Activated T-cell treated with anti-CD3 and anti-CD28 coated beads, Interleukin-2, amount 50 U/mL, for 4 hours (primary cell): Measurements from ENCODE around the gene CKAP5. TPM values are rescaled to one million over a fixed set of nuclear protein-coding genes. Genes with fewer than 3 reads are reported as not detected.

ENCODE experiments used
- ATAC-seq, 2 donors: fragments of 200-7000 bp; cut with Tn5 transposase; one replicate each; pipeline ENCODE4 v1.10.0; 2021
- DNase-seq: peaks from one replicate; pipeline ENCODE4 v3.0.0-alpha.2; 2020
- H3K27me3 Mint-ChIP-seq: one replicate; pipeline ENCODE4 v1.8.0; 2021; ENCODE audit warnings: low read depth, mixed read lengths
- H3K36me3 Mint-ChIP-seq: one replicate; pipeline ENCODE4 v1.8.0; 2022; ENCODE audit warnings: mixed read lengths; ENCODE audit not compliant: insufficient read depth
- H3K4me1 Mint-ChIP-seq: one replicate; pipeline ENCODE4 v1.8.0; 2021; ENCODE audit warnings: low read depth, mixed read lengths
- H3K4me3 Mint-ChIP-seq: one replicate; pipeline ENCODE4 v1.8.0; 2021; ENCODE audit warnings: mild to moderate bottlenecking, moderate library complexity, mixed read lengths
- H3K9me3 Mint-ChIP-seq: one replicate; pipeline ENCODE4 v1.8.0; 2021; ENCODE audit warnings: mixed read lengths
- total RNA-seq, 3 donors: library from RNA; stranded (reverse); gene quantifications; one replicate each; pipeline ENCODE4 v1.2.1, GENCODE V29; 2021

Gene CKAP5
- total RNA-seq, 3 donors from 2014 or later, result 62.9 to 71.8 (median 65.5) TPM

GRCh38 chr11:46868912-46869311 lies 22.8 kb upstream of the CKAP5 start:
- H3K4me1 Mint-ChIP-seq, result no peaks in the 10 kb centered on the region
- no peak overlapping the region for H3K4me3 Mint-ChIP-seq
- no peaks in the 10 kb centered on the region for H3K36me3 Mint-ChIP-seq
- H3K9me3 Mint-ChIP-seq, result no peaks in the 10 kb centered on the region
- ATAC-seq, result no peak
- peaks cover 6% of the 10 kb centered on the region for H3K27me3 Mint-ChIP-seq
- no peak for DNase-seq

DNA sequence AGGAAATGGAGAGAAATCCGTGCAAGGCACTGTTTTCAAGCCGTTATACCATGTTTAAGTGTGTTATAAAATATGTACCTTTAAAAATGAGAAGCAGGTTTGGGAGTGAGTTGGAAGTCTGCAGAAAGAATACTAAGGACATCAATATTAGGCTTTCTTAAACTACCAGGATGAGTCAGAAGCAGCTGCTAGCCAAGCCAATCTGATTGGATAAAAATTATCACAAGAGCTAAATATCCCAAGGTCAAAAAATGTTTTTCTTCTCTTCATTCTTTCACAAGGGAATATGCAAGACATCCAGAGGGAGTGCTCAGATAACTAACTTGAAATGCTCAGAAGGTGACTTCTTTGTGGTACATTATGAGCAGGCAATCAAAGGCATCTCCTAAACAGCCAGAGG lies 19.3 kb upstream of the CKAP5 start:
- no peaks in the 10 kb centered on the region for H3K9me3 Mint-ChIP-seq
- H3K36me3 Mint-ChIP-seq, result no peaks in the 10 kb centered on the region

DNA sequence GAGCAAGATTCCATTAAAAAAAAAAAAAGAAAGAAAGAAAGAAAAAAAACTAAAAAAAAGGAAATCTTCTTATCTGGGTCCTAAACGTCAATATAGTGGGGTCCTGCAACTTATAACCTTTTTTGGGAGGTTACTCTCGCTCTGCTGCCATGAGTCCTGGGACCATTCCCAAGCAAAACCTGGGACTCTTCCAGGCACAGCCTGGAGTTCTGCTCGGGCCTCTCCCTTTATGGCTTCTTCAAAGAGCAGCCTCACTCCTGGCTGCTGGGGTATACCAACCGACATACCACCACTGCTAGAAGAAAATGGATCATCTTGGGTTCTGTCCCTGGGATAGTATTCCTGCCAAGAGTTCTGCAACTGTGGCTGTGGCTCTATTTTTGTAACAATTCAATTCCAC lies 14.1 kb upstream of the CKAP5 start:
- H3K36me3 Mint-ChIP-seq, result no peaks in the 10 kb centered on the region
- ATAC-seq (no peak), DNase-seq (no peak)
- H3K4me1 Mint-ChIP-seq, result no peaks in the 10 kb centered on the region
- no peaks in the 10 kb centered on the region for H3K9me3 Mint-ChIP-seq
- H3K4me3 Mint-ChIP-seq, result no peak overlapping the region
- peaks cover 2% of the 10 kb centered on the region for H3K27me3 Mint-ChIP-seq

More for the DNA sequence above, 19.3 kb upstream of the CKAP5 start:
- Mint-ChIP-seq H3K27me3 (peaks cover 6% of the 10 kb centered on the region), H3K4me1 (no peaks in the 10 kb centered on the region), H3K4me3 (no peak overlapping the region)
- no peak for DNase-seq
- ATAC-seq, result no peak

GRCh38 chr11:46858920-46859546 lies 13.0 kb upstream of the CKAP5 start:
- H3K4me1 Mint-ChIP-seq, result no peaks in the 10 kb centered on the region
- peaks cover 2% of the 10 kb centered on the region for H3K27me3 Mint-ChIP-seq
- no peaks in the 10 kb centered on the region for H3K9me3 Mint-ChIP-seq
- H3K4me3 Mint-ChIP-seq, result no peak overlapping the region
- ATAC-seq, result no peak
- H3K36me3 Mint-ChIP-seq, result no peaks in the 10 kb centered on the region
- DNase-seq, result no peak

DNA sequence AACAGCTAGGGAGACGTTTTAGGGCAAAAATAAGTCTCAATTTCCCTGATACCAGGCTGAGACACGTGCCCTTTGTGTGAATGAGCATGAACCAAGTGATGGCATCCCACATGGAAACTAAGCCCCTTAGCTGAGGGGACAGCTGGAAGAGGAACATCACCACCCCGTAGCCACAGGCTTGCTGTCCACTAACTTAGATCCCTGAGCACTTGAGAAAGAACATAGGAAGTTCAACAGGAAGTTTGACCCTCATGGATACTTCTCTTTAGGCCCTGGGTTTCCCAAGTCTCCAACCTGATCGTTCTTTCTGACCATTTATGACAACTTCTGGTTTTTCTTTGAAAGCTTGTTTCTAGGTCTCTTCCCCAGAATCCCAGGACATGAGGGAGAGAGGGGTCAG lies 11.6 kb upstream of the CKAP5 start:
- ATAC-seq, result no peak
- H3K9me3 Mint-ChIP-seq, result no peaks in the 10 kb centered on the region
- H3K4me3 Mint-ChIP-seq, result no peak overlapping the region

DNA sequence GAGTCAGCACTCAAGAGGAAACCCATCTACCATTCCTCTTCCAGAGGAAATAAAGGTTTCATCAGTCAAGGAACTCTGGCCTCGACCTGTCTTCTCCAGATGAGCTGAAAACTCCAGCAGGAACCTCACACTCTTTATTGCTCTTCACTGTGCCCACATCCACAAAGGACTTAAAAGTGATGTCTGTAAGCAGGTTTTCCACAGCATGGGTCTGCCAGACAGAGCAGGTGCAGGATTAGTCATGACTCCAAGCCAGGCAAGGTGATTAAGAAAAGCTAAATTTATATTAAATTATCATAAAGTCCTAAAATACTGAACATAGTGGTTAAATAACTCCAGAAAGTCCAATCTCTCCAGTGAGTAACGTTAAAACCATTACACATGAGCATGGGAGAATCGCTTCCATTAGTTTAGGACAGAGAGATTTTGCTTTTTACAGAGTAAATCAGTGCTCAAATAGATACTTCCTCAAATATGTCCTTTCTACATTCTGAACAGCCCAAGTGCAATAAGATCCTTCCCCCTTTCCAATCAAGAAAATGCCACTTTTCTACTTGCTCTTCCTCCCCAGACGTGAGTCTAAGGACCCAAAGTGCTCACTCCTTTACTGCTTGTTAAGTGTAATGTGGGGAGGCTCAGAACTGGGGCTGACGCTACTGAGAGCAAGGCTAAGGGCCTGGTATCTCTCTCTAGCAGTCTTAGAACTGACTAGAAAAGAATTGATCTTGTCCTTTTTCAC lies 10.7 kb upstream of the CKAP5 start:
- DNase-seq (no peak), ATAC-seq (no peak)
- Mint-ChIP-seq H3K9me3 (no peaks in the 10 kb centered on the region), H3K4me1 (no peaks in the 10 kb centered on the region), H3K27me3 (peaks cover 2% of the 10 kb centered on the region), H3K36me3 (no peaks in the 10 kb centered on the region), H3K4me3 (no peak overlapping the region)

More for the DNA sequence above, 11.6 kb upstream of the CKAP5 start:
- Mint-ChIP-seq H3K27me3 (peaks cover 2% of the 10 kb centered on the region), H3K36me3 (no peaks in the 10 kb centered on the region), H3K4me1 (no peaks in the 10 kb centered on the region)
- no peak for DNase-seq

DNA sequence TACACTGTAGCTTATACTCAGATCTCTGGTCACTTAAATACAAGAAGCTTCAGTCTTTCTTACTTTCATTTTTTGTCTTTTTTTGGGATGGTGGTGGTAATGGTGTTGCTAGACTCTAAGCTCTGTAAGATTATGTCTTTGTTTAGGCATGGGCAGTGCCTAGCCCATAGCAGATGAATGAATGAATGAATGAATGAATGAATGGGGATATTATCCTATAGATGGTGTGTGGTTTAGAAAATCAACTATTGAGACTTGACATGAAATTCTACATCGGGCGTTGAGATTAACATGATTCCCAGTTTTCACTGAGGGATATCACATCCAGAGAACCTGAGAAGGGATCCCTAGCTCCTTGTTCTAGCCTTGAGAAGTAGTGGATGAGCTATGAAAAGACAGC lies 9.8 kb upstream of the CKAP5 start:
- H3K9me3 Mint-ChIP-seq, result no peaks in the 10 kb centered on the region
- H3K4me1 Mint-ChIP-seq, result no peaks in the 10 kb centered on the region
- H3K4me3 Mint-ChIP-seq, result no peak overlapping the region
- DNase-seq (no peak), ATAC-seq (no peak)
- H3K27me3 Mint-ChIP-seq, result peaks cover 2% of the 10 kb centered on the region
- H3K36me3 Mint-ChIP-seq, result no peaks in the 10 kb centered on the region

- DNase-seq (no peak), ATAC-seq (no peak)
- H3K9me3 Mint-ChIP-seq, result no peaks in the 10 kb centered on the region
- H3K27me3 Mint-ChIP-seq, result peaks cover under 1% of the 10 kb centered on the region
- H3K4me1 Mint-ChIP-seq, result no peaks in the 10 kb centered on the region
- H3K4me3 Mint-ChIP-seq, result no peak overlapping the region
- H3K36me3 Mint-ChIP-seq, result no peaks in the 10 kb centered on the region
These were observed 9.1 kb upstream of the CKAP5 start for GRCh38 chr11:46855167-46855566.

- DNase-seq (no peak), ATAC-seq (no peak)
- Mint-ChIP-seq H3K36me3 (no peaks in the 10 kb centered on the region), H3K9me3 (no peaks in the 10 kb centered on the region), H3K4me3 (no peak overlapping the region), H3K4me1 (peaks cover 6% of the 10 kb centered on the region), H3K27me3 (no peaks in the 10 kb centered on the region)
These were observed 4.8 kb upstream of the CKAP5 start for GRCh38 chr11:46850829-46851380.

- no peak for DNase-seq
- Mint-ChIP-seq H3K4me3 (no peak overlapping the region), H3K4me1 (peaks cover 15% of the 10 kb centered on the region), H3K36me3 (no peaks in the 10 kb centered on the region), H3K9me3 (no peaks in the 10 kb centered on the region), H3K27me3 (no peaks in the 10 kb centered on the region)
- no peak for ATAC-seq
These were observed 3.6 kb upstream of the CKAP5 start for GRCh38 chr11:46849631-46850030.

- Mint-ChIP-seq H3K9me3 (no peaks in the 10 kb centered on the region), H3K4me3 (peak overlapping the region; percentile 95), H3K36me3 (peaks cover 3% of the 10 kb centered on the region), H3K27me3 (no peaks in the 10 kb centered on the region), H3K4me1 (peaks cover 40% of the 10 kb centered on the region)
- ATAC-seq, result no peak
- DNase-seq, result no peak
These were observed 390 bp upstream of the CKAP5 start for GRCh38 chr11:46846510-46846830.

GRCh38 chr11:46845440-46845739 lies 690 bp downstream of the CKAP5 start:
- Mint-ChIP-seq H3K27me3 (no peaks in the 10 kb centered on the region), H3K36me3 (peaks cover 3% of the 10 kb centered on the region), H3K4me3 (peak overlapping the region; percentile 85), H3K4me1 (peaks cover 40% of the 10 kb centered on the region), H3K9me3 (no peaks in the 10 kb centered on the region)
- ATAC-seq (no peak), DNase-seq (no peak)

GRCh38 chr11:46840116-46840515 lies 6.0 kb downstream of the CKAP5 start:
- no peak overlapping the region for H3K4me3 Mint-ChIP-seq
- H3K9me3 Mint-ChIP-seq, result no peaks in the 10 kb centered on the region
- DNase-seq (no peak), ATAC-seq (no peak)
- H3K36me3 Mint-ChIP-seq, result peaks cover 5% of the 10 kb centered on the region
- peaks cover 48% of the 10 kb centered on the region for H3K4me1 Mint-ChIP-seq
- H3K27me3 Mint-ChIP-seq, result no peaks in the 10 kb centered on the region

GRCh38 chr11:46838501-46838900 lies 7.6 kb downstream of the CKAP5 start:
- no peaks in the 10 kb centered on the region for H3K27me3 Mint-ChIP-seq
- H3K9me3 Mint-ChIP-seq, result no peaks in the 10 kb centered on the region
- peaks cover 33% of the 10 kb centered on the region for H3K4me1 Mint-ChIP-seq
- peaks cover 5% of the 10 kb centered on the region for H3K36me3 Mint-ChIP-seq
- DNase-seq, result no peak
- no peak overlapping the region for H3K4me3 Mint-ChIP-seq
- ATAC-seq, result no peak

GRCh38 chr11:46837860-46838259 lies 8.2 kb downstream of the CKAP5 start:
- no peak for ATAC-seq
- H3K4me1 Mint-ChIP-seq, result peaks cover 27% of the 10 kb centered on the region

More at GRCh38 chr11:46837860-46838259, 8.2 kb downstream of the CKAP5 start:
- H3K36me3 Mint-ChIP-seq, result peaks cover 5% of the 10 kb centered on the region
- H3K27me3 Mint-ChIP-seq, result no peaks in the 10 kb centered on the region
- DNase-seq, result no peak
- H3K4me3 Mint-ChIP-seq, result no peak overlapping the region
- H3K9me3 Mint-ChIP-seq, result no peaks in the 10 kb centered on the region
